ENCODE data around the gene ARHGEF16. TPM values are rescaled to one million over a fixed set of nuclear protein-coding genes. Genes with fewer than 3 reads are reported as not detected.

The ARHGEF16 gene
- total RNA-seq, 3 donors from 2014 or later = 0.80 to 16.2 (median 15.1) TPM

GRCh38 chr1:3504151-3504821 is 49.8 kb downstream of the ARHGEF16 start:
- H3K4me3 ChIP-seq = no peak overlapping the region
- no peaks in the 10 kb centered on the region for H3K36me3 ChIP-seq
- no peaks in the 10 kb centered on the region for H3K9me3 ChIP-seq
- peak overlapping the region; percentile 45 to 69 for H3K27ac ChIP-seq
- TF ChIP-seq POLR2AphosphoS5 (IDR thresholded peaks at IDR 0.05) = peak; percentile 43 to 67 (median 45)
- TF ChIP-seq POLR2A (IDR thresholded peaks at IDR 0.05) = no peak
- intact Hi-C loops (cut with DNase I; ENCODE audit: low total_unique reads) = no loop called here
- H3K27me3 ChIP-seq = no peaks in the 10 kb centered on the region
- H3K4me1 ChIP-seq = no peaks in the 10 kb centered on the region
- DNase-seq (ENCODE audit: low spot score in 2 of 2) = no peak

GRCh38 chr1:3504822-3505153 is 50.3 kb downstream of the ARHGEF16 start:
- Histone ChIP-seq H3K27ac (peak overlapping the region in 1 of 2 donors; percentile 69), H3K4me3 (no peak overlapping the region), H3K36me3 (no peaks in the 10 kb centered on the region), H3K9me3 (no peaks in the 10 kb centered on the region), H3K4me1 (no peaks in the 10 kb centered on the region), H3K27me3 (no peaks in the 10 kb centered on the region)
- DNase-seq (ENCODE audit: low spot score in 2 of 2) = no peak
- TF ChIP-seq POLR2AphosphoS5 (IDR thresholded peaks at IDR 0.05) (no peak), POLR2A (IDR thresholded peaks at IDR 0.05) (no peak), CTCF (IDR thresholded peaks at IDR 0.05) (no peak)
- intact Hi-C loops (cut with DNase I; ENCODE audit: low total_unique reads) = loop anchor here (5.0 kb wide), 1 partner anchor 1407 kb away; no protein-coding TSS in a partner anchor

- Histone ChIP-seq H3K4me1 (no peaks in the 10 kb centered on the region), H3K36me3 (no peaks in the 10 kb centered on the region), H3K27me3 (no peaks in the 10 kb centered on the region), H3K4me3 (no peak overlapping the region), H3K9me3 (no peaks in the 10 kb centered on the region), H3K27ac (peak overlapping the region in 1 of 2 donors; percentile 69)
- DNase-seq (ENCODE audit: low spot score in 2 of 2) = no peak
- TF ChIP-seq POLR2A (IDR thresholded peaks at IDR 0.05) (no peak), CTCF (IDR thresholded peaks at IDR 0.05) (no peak), POLR2AphosphoS5 (IDR thresholded peaks at IDR 0.05) (no peak)
- intact Hi-C loops (cut with DNase I; ENCODE audit: low total_unique reads) = loop anchor here (5.0 kb wide), 1 partner anchor 1408 kb away; no protein-coding TSS in a partner anchor
Measured at GRCh38 chr1:3505161-3505560, 50.7 kb downstream of the ARHGEF16 start.

GRCh38 chr1:3506041-3506440 is 51.6 kb downstream of the ARHGEF16 start:
- Histone ChIP-seq H3K4me3 (no peak overlapping the region), H3K9me3 (no peaks in the 10 kb centered on the region), H3K27ac (no peak overlapping the region), H3K4me1 (no peaks in the 10 kb centered on the region), H3K36me3 (no peaks in the 10 kb centered on the region), H3K27me3 (no peaks in the 10 kb centered on the region)
- no peak for DNase-seq (ENCODE audit: low spot score in 2 of 2)
- intact Hi-C loops (cut with DNase I; ENCODE audit: low total_unique reads) = loop anchor here (5.0 kb wide), 1 partner anchor 1409 kb away; no protein-coding TSS in a partner anchor
- no peak for TF ChIP-seq POLR2AphosphoS5 (IDR thresholded peaks at IDR 0.05)
- no peak for TF ChIP-seq POLR2A (IDR thresholded peaks at IDR 0.05)
- no peak for TF ChIP-seq CTCF (IDR thresholded peaks at IDR 0.05)

GRCh38 chr1:3506943-3507342 is 52.5 kb downstream of the ARHGEF16 start:
- Histone ChIP-seq H3K4me3 (no peak overlapping the region), H3K4me1 (no peaks in the 10 kb centered on the region), H3K27me3 (no peaks in the 10 kb centered on the region), H3K36me3 (no peaks in the 10 kb centered on the region), H3K9me3 (no peaks in the 10 kb centered on the region), H3K27ac (no peak overlapping the region)
- TF ChIP-seq POLR2AphosphoS5 (IDR thresholded peaks at IDR 0.05) = no peak
- TF ChIP-seq CTCF (IDR thresholded peaks at IDR 0.05) = no peak
- no peak for TF ChIP-seq POLR2A (IDR thresholded peaks at IDR 0.05)
- no peak for DNase-seq (ENCODE audit: low spot score in 2 of 2)
- intact Hi-C loops (cut with DNase I; ENCODE audit: low total_unique reads) = loop anchor here (5.0 kb wide), 1 partner anchor 1410 kb away; no protein-coding TSS in a partner anchor

Data from breast epithelium (tissue), 4 donors.